Forelimb muscle (tissue), 1 donor: ENCODE results near the gene VRK2. TPM values are rescaled to one million over a fixed set of nuclear protein-coding genes. Genes with fewer than 3 reads are reported as not detected.

Experiments used
- DNase-seq: peaks from one replicate; pipeline ENCODE4 v3.0.0-alpha.2; 2013; ENCODE audit warnings: low read depth
- polyA plus RNA-seq: library from polyadenylated mRNA; unstranded; fragments of 120-200 nt; gene quantifications from one replicate; pipeline ENCODE4 v1.2.1, GENCODE V29; 2013; ENCODE audit not compliant: insufficient read length

The VRK2 gene
- 13.1 TPM for polyA plus RNA-seq

DNA sequence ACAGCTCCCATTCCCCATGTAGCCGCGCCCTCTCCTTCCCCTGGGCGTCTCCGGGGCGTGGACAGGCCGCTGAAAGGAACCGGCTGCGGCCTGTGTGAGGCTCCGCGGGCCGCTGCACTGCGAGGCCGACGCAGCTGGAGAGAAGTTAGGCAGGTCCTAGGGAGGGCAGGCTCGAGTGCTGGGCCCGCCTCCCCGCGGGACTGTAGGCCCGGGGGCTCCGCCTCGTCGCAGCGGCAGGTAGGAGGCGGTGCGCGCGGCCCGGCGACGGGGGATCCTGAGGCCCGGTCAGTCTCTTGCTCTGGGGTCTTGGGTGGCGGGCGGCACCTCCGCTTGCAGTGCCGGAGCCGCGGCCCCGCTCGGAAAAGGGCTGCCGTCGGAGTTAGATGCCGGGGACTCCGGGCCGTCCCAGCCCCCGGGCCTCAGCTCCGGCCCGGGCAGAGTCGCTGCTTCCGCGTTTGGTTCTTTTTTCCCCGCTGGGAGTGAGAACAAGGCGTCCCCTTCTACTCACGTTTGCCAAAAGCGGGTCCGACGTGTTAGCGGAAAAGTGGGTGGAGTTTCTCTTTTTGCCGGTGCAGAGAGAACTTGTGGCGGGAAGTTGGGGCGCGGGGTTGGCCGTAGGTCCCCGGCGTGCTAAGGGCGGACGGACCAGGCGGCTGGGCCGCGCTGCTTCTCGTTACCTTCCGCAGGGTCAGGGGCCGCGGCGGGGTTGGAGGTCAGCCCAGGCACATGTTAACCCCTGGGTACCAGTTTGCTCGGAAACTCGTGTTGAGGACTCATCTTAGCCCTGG, at the start of gene VRK2:
TSS of gene VRK2 (plus strand) at position 222 of the 788 bp plus-strand sequence. CDS start 2,026 bp downstream, outside the sequence.
- DNase-seq, result peak; percentile 52

DNA sequence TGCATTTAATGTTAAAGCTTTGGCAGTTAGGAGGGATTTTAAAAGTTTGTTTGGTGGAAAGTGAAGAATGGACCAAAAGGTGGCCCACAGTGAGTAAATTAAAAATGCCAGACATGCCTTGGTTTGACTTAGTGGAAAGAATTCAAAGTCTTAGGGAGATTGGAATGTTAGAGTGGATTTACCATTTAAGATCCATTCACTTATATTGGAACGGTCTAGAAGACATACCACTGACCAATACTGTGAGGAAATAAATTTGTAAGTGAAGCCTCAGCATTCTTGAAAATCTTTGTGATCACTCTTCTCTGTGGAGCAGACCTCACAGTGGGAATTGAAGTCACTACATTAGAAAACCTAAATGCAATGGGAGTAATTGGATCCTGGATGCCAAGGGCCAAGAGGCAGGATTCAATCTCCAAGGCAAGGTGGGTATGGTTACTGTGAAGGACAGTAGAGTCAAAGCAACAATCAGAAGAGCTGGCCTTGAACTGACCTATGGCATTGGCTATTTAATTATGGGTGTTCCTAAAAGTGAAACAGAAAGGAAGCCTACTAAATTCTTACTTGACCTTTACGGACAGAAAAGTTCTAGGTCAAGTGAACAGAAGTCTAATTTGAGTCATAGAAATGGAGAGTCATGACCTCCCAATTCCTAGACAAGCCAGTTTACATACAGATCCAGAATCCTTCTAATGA, 40.2 kb upstream of the VRK2 start:
- DNase-seq, result no peak

DNA sequence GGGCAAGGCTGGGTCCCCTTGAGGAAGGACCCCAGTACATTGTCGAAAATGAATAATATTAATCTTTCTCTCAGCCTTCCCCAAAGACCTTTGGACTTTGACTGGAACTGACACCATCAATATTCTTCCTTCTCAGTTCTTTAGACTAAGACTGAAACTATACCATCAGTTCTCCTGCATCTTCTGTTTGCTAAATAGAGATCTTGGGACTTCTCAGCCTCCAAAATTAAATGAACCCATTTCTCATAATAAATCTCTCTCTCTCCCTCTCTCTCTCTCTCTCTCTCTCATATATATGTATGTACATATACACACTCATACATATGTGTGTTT, 39.7 kb upstream of the VRK2 start:
- DNase-seq, result no peak

DNA sequence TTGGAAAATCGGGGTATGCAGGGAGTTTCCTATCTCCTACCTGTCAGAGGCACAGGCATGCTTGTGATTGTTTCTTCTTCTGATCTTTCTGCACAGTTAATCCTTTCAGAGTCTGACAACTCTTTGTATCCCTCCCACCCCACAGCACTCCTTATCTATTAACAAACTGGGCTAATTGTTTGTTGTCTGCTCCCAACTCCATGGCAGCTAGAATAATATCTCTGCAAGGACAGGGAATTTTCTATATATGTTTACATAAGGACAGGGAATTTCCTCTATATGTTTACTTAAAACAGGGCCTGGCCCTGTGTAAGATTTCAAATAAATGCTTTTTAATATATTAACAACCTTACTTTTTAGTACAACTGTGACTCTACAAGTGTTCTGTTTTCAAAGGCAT, 36.0 kb upstream of the VRK2 start:
- DNase-seq, result no peak

DNA sequence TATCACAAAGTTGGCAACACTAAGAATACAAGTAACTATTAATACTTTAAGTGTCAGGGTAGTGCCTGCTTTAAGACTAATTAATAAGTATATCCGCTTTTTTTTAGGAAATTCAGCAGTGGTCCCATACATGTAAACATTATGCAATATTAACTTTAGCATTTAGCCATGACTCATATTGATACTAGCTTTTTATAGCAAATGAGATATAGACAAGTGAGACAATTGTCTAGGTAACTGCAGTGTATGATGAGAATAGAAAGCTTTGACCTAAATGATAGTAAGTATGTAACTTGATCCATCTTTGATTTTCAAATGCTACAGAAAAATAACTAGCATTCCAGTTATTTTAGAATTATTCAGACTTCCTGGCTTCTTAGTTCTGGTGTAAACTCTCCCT, 27.4 kb upstream of the VRK2 start:
- DNase-seq, result no peak

DNA sequence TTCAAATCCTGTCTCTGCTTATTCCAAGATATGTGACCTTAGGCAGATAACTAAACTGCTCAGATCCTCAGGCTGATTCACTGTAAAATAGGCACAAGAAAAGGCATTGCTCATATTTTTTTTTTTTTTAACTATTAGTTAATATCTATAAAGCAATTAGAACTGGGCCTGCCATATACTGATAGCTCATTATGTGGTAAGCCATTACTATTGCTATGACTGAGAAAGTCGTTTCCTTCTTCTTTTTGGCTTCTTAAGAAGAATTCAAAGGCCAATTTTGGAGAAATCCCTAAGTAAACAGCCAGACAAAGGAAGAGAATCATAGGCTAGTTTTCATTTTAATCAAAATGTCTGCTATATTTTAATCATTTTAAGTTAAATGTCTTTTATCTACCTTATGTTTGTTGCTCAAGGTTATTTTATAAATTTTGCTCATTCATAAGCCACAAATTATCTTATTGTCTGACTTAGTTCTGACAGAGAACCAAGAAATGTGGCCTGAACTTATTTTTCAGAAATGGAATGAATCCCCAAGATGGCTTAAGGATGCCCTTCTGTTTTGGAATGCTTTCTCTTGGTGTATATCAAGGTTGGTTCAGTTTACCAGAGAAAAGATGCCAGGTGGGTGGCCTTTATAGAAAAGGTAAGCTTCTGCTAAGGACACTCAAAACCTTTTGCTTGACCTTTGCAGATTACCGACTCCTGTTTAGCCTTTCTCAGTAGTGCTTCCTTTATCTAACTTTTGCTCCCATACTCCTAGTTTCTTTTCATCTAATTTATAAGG, 21.3 kb upstream of the VRK2 start:
- DNase-seq, result no peak

DNA sequence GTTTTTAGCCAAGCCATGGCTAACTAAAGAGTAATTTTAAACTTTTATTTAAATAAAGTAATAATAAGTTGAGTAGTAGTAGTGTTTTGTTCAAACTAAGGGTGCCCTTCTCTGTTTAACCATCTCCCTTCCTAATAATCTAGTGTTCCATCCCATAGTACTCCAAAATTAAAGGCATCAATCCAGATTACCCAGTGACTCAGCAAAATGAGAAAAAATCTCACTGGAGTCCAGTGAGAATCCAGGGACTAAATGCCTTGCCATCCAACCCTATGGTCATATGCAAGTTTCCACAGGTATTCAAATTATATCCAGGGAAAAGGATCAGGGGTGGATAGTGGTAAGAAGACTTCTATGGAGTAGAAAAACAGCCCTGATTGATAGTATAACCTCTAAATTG, 19.6 kb upstream of the VRK2 start:
- DNase-seq, result no peak

DNA sequence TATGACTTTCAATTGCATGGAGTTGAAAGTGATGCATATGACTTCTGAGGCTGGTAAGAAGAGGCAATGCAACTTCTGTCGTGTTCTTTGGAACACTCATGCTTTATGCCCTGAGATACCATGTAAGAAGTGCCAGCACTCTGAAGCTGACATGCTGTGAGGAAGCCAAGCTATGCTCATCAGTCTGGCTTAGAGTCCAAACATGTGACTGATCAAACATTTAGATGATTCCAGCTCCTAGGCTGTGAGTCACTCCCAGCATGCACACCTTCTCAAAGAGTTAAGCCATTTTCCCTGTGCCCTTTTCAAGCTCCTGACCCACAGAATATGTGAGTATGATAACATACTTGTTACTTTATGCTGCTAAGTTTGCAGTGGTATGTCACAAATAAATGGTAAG, 15.8 kb upstream of the VRK2 start:
- DNase-seq, result no peak

DNA sequence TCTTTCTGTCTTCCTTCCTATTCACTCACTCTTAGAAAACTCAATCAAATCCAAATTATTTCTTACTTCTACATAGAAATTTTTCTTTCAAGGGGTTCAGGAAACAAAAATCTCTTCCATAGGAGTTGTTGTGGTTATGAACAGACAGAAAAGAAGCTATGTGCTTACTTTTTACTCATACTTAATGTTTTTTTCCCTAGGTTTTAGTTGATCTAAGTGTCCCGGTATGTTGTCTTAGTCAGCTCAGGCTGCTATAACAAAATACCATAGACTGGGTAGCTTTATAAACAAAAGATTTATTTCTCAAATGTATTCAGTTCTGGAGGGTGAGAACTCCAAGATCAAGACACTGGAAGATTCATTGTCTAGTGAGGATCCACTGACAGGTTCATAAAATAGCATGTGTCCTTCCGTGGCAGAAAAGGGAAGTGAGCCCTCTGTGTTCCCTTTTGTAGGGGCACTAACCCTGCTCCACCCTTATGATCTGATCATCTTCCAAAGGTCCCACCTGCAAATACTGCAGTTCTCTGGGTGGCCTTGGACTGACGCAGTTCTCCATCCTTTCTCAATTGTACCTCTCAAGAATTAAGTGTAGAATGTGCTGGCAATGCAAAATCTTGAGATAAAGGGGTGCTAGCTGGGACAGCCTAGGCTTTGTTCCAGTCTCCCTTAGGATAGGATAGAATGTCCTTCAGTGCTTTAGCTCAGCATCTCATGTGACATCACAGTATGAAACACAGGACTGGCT, 14.4 kb upstream of the VRK2 start:
- DNase-seq, result no peak

DNA sequence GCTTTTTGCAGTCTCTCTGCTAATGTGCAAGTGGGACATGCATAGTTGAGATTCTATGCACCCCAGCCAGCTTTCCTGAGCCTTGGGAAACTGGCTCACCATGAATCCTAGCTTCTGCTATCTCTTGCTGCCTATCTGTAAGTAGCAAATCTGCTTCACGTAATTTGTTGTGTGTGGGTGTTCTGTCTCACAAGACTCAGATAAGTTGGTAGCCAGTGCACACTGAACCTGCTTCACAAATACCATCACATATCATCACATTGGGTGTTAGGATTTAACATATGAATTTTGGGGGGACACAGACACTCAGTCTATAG, 13.9 kb upstream of the VRK2 start:
- no peak for DNase-seq

DNA sequence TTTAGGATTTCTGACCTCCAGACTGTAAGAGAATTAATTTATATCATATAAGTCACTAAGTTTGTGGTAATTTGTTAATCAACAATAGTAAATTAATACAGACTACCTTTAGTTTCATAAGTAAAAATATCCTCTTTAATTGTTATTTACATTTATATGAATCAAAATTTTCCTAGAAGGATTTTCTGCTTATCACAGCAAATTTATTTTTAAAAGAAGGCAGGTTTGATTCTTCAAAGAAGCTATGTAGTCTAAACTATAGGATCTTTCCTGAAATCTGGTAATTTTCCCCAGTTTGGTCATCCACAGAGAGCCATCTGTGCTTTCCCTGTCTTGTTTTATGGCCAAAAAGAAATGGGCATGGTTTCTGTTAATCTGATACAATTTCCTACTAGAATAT, 13.1 kb upstream of the VRK2 start:
- DNase-seq, result no peak

DNA sequence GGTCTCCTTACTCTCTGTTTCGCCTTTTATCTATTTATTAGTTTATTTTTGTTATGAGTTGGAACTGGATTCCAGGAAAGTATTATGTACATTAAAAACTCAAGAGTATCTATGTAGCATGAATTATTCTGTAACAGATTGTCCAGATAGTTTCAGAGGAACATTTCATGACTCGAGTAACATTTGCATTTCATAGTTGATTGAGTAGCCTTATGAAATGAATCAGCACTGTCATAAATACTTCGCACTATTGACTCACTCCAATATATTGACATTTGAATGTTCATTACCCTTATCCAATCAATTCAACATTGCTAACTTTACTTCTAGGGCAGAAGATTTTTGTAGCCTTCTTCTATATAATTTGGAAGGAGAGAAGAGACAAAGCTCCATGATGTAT, 11.3 kb upstream of the VRK2 start:
- no peak for DNase-seq

DNA sequence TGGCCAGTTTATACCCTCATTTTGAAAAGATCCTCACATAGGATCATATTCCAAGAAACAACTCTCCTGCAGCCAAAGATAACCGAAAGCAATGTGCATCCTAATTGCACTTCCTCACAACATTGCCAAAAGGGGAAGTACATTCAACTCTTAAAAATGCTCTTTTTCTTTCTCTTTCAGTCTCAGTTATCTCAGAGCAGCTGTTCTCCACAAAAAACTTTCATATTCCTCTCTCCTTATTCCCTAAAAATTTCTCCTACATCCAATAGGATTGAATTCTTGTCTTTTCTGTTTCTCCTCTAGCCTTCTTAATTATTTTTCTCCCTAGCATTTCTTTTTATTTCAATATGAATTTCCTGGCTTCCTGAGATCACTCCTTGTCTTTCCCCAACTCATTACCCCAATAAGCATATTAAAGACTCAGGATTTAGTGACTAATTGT, 7.4 kb upstream of the VRK2 start:
- no peak for DNase-seq

DNA sequence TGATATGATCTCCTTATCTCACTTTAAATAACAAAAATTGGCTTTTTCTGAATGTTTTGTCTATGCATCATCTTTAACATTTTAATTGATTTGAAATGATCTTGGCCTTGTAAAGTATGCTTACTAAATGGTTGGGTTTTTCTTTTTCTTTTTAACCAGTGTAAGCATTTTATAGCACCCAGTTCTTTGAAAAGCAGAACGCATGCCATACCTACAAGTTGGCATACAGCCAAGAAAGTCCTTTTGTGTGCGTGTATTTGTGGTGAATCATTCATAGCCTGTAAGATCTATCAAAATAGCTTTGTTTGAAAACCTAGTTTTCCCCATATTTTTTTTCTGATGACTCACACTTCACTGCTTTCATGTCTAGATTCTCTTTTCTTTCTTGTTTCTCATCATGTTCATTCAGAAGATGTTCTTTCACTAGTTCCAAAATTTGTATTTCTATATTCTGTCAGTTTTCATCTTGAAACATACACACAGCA, 4.1 kb upstream of the VRK2 start:
- no peak for DNase-seq

DNA sequence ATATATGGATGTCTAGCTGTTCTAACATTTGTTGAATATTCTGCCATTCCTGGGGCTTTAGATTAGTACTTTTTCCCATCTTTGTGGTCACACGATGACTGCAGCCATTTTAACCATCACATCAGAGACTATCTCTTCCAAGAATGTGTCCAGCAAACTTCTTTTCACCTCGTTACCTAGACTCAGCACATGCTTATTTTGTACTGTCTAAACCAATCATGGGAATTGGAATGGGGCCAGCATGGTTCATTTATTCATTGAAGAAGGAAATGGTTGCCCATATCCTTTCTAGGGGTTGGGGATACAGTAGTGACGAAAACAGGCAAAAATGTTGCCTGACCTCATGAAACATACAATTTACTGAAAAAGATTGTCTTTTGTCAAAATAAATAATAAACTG, 2.5 kb upstream of the VRK2 start:
- DNase-seq, result no peak

DNA sequence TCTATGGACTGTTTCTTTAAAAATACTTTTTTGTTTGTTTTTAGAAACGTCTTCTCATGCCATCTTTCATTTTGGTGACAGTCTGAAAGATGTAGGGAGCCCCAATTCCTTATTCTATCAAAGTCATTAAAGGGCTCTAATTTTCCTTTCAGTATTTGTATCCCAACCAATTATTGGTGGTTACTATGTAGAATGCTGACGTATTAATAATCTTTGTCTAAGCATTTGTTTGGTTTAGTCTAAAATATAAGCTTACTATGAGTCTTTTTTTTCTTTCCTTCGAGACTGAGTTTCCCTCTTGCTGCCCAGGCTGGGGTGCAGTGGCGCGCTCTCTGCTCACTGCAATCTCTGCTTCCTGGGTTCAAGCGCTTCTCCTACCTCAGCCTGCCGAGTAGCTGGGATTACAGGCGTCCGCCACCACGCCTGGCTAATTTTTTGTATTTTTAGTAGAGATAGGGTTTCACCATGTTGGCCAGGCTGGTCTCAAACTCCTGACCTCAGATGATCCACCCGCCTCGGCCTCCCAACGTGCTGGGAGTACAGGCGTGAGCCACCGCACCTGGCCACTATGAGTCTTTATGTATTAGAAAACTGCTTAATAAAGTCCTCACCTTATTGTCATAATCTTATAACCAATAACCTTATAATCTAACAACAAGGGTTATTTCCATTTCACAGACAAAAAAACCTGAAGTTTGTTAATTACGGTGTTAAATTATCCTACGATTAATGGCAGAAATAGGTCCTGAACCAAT, 849 bp upstream of the VRK2 start:
- DNase-seq, result no peak

DNA sequence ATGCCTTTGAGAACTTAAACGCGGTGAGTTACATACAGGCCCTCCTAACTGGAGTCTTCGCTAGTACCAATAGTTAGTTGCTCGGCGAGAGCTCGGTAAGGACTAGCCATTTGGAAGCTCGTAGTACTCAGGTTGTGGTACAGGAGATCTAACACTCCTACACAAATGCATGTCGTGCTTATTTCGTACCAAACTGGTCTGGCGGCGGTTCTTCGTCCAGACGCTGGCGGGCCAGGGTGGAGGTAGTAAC, 346 bp upstream of the VRK2 start:
- DNase-seq, result no peak

DNA sequence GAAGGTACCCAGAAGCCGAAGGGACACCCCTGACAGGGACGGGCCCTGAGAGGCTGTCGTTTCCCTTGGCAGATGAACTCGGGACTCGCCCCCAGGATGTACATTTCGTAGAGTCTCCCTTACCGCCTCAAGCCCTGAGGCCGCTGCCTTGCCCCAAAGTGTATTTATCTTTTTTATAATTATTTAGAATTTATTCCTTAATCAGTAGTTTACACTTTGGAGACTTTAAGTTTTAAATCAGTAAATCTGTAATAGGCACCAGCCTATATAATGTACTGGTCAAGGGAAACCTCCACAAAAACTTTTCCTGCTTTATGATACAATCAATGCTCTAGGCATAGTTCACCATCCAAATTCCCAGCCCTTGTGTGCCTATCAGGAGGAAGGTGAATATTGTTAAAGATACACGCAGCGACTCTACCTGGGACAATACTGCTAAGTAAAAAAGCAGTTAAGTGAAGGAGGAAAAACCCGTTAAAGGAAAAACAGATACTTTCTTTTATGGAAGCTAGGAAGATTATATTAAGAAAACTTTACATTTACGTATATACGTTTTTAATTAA, 848 bp downstream of the VRK2 start:
- no peak for DNase-seq

DNA sequence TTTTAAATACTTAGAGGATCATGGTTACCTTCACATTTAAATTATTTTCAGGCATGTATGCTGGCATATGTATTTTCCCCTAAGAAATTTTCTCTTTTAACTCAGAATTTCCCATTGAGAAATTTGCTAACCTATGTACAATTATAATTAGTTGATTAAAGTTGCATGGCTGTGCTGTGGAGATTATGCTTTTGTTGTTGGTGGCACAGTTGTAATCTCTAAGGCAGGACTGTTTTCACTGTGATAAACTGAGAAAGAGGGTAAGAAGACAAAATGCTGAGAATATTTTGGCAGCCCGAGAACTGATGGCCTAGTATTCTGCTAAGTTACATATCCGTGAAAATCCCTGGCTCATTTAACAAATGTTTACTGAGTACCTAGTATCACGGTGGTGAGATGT, 1.4 kb downstream of the VRK2 start:
- no peak for DNase-seq

DNA sequence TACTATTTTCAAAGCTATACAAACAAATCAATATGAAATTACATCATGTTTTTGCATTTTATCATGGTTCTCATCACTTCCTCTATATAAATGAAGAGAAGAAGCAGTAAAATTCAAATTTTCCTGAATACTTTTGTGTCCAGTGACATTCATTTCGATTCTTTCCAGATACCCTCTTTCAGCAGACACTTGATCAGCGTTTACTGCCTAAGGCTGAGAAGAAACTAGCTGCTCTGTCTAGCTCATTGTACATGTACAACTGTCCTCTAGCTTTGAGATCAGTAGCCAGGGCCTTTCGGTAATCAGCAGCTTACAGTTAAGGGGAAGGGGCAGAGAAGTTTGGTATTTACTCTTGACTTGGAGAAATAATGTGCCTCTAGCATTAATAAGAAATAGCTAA, 4.8 kb downstream of the VRK2 start:
- no peak for DNase-seq

DNA sequence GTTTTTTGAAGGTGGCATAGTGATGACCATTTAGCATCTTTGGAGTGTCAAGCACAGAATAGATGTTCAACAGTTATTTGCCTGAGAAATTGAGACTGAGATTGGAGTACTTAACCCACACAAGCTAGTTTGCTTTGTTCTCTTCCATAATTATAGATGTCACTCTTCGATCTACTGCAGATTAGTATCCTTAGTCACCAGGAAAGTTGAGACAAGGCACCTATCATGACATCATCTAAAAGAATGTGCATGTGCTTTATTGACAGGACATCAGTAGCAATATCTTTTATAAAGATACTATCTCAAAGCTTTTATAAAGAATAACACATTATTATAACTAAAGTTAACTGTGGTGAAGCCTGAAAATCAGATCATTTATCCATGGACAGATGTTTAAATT, 6.4 kb downstream of the VRK2 start:
- DNase-seq, result no peak
